H1 (cell line): Measurements from ENCODE around the gene MALT1. TPM values are rescaled to one million over a fixed set of nuclear protein-coding genes. Genes with fewer than 3 reads are reported as not detected.

Source experiments
- KDM5A ChIP-seq: fragments of 200-600 bp; IDR thresholded peaks from 2 replicates; pipeline ENCODE4 v1.7.1; 2012; ENCODE audit warnings: mild to moderate bottlenecking, low read length, inconsistent platforms, mixed read lengths
- polyA plus RNA-seq, 7 experiments: library from polyadenylated mRNA; depleted of rRNA in 3 of 7; stranded (reverse) in 5 of 7; unstranded in 2 of 7; fragments of >200 nt in 5 of 7; fragments of 200-250 nt in 2 of 7; gene quantifications; 1 replicate in 5 of 7; 2 replicates in 1 of 7; 4 replicates in 1 of 7; pipeline versions ENCODE4 v1.2.1 to v1.2.3, GENCODE V29; 2011 to 2013; ENCODE audit warnings: missing spikeins in 2 of 7, mixed read lengths in 2 of 7
- total RNA-seq: library from RNA; stranded (reverse); fragmentation: NEBNext Ultra II Directional; extraction: Animal tissue kit (Norgen Biotek cat#: 25700); gene quantifications from 2 replicates; pipeline ENCODE4 v1.2.1, GENCODE V29; 2021
- TF ChIP-seq, protein P1 (sequence below), 3 experiments: IDR thresholded peaks; 1 replicate in 2 of 3; 2 replicates in 1 of 3; pipeline versions ENCODE4 v1.5.1 to v1.6.1; 2011; ENCODE audit warnings: low read length in 3 of 3, mild to moderate bottlenecking in 3 of 3, inconsistent platforms in 2 of 3, low read depth in 1 of 3, moderate library complexity in 1 of 3; ENCODE audit not compliant: insufficient read depth in 1 of 3; ENCODE audit errors: control extremely low read depth in 1 of 3

Gene MALT1
- total and polyA plus RNA-seq, 2 of the 8 experiments (the other 6 are each of a cell fraction or from before 2014, with no cell fraction given), result 10.7 to 25.9 TPM

DNA sequence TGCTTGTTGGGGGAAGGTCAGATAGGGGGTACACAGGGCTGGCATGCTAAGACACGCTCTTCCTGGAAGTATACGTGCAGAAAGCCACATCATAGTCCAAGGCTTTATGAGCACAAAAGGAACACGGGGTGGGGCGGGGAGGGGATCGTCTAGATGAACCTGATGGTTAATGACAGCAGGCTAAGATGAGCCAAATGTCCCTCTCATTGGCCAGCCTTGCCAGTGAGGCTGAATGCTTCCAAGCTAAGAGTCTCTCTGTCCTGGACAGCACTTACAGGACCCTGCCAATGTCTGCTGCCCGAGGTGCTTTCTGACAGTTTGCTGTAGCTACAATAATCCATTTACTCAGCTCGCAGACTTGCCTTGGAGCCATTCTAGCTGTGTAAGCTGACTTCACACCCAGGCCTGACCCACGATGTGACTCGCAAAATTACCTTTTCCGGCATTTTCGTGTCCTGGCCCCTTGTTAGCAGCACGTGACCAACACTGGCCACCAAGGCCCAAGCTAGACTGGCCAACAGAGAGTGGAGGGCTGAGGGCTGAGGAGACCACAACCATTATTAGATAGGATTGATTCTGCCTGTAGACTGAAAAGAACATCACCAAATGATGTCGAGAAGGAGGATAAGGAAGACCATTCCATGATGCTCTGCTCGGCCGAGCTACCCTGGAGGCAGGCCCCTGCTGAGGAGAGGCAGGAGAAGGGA, 84.2 kb downstream of the MALT1 start (continued):
- no peak for TF ChIP-seq KDM5A
- TF ChIP-seq, protein P1, sequence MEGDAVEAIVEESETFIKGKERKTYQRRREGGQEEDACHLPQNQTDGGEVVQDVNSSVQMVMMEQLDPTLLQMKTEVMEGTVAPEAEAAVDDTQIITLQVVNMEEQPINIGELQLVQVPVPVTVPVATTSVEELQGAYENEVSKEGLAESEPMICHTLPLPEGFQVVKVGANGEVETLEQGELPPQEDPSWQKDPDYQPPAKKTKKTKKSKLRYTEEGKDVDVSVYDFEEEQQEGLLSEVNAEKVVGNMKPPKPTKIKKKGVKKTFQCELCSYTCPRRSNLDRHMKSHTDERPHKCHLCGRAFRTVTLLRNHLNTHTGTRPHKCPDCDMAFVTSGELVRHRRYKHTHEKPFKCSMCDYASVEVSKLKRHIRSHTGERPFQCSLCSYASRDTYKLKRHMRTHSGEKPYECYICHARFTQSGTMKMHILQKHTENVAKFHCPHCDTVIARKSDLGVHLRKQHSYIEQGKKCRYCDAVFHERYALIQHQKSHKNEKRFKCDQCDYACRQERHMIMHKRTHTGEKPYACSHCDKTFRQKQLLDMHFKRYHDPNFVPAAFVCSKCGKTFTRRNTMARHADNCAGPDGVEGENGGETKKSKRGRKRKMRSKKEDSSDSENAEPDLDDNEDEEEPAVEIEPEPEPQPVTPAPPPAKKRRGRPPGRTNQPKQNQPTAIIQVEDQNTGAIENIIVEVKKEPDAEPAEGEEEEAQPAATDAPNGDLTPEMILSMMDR (IDR thresholded peaks at IDR 0.05; ENCODE audit: control extremely low read depth in 1 of 3, insufficient read depth in 1 of 3, low read depth in 1 of 3, low read length in 3 of 3), result no peak
